SK-N-SH treated with all-trans-retinoic acid at 6 μM for 48 hours (cell line): ENCODE results near the gene GNG5.

Experiments
- ARNTL ChIP-seq: fragments of 450-650 bp; formaldehyde crosslinking; IDR thresholded peaks from 2 replicates; pipeline ENCODE4 v1.5.0; 2020; ENCODE audit warnings: low read depth, mild to moderate bottlenecking, moderate library complexity, borderline replicate concordance
- BACH2 ChIP-seq: fragments of 250-450 bp; sonication (Bioruptor Pico); IDR thresholded peaks from 2 replicates; pipeline ENCODE4 v1.9.0; 2021; ENCODE audit warnings: mild to moderate bottlenecking, borderline replicate concordance
- RARB ChIP-seq: fragments of 250-450 bp; sonication (Bioruptor Pico); IDR thresholded peaks from 2 replicates; pipeline ENCODE4 v1.8.0; 2021; ENCODE audit warnings: mild to moderate bottlenecking, moderate library complexity
- ZC3H10 ChIP-seq: fragments of 250-450 bp; sonication (Bioruptor Pico); IDR thresholded peaks from 2 replicates; pipeline ENCODE4 v1.5.1; 2021; ENCODE audit warnings: mild to moderate bottlenecking, moderate library complexity
- ZFP30 ChIP-seq: fragments of 450-650 bp; formaldehyde crosslinking; IDR thresholded peaks from 2 replicates; pipeline ENCODE4 v1.5.0; 2022; ENCODE audit warnings: mild to moderate bottlenecking, moderate library complexity
- ZNF565 ChIP-seq: fragments of 450-650 bp; formaldehyde crosslinking; conservative IDR thresholded peaks from 2 replicates; pipeline ENCODE4 v1.5.0; 2020; ENCODE audit warnings: low read depth, mild to moderate bottlenecking, moderate library complexity
- ZNF70 ChIP-seq: fragments of 450-650 bp; formaldehyde crosslinking; IDR thresholded peaks from 2 replicates; pipeline ENCODE4 v1.5.0; 2020; ENCODE audit warnings: mild to moderate bottlenecking, moderate library complexity
- ZNF8 ChIP-seq: fragments of 450-650 bp; formaldehyde crosslinking; IDR thresholded peaks from 2 replicates; pipeline ENCODE4 v1.5.0; 2020; ENCODE audit warnings: mild to moderate bottlenecking, moderate library complexity
- TF ChIP-seq, protein P1 (sequence below): fragments of 250-450 bp; sonication (Bioruptor Pico); IDR thresholded peaks from 2 replicates; pipeline ENCODE4 v1.8.0; 2020; ENCODE audit warnings: mild to moderate bottlenecking, moderate library complexity, borderline replicate concordance
- TF ChIP-seq, protein P2 (sequence below): fragments of 250-450 bp; sonication (Bioruptor Pico); IDR thresholded peaks from 2 replicates; pipeline ENCODE4 v1.8.0; 2021; ENCODE audit warnings: low read depth, mild to moderate bottlenecking, moderate library complexity, borderline replicate concordance
- TF ChIP-seq, protein P3 (sequence below): fragments of 250-450 bp; sonication (Bioruptor Pico); IDR thresholded peaks from 2 replicates; pipeline ENCODE4 v1.5.1; 2021; ENCODE audit warnings: mild to moderate bottlenecking, moderate library complexity
- TF ChIP-seq, protein P4 (sequence below): fragments of 250-450 bp; sonication (Bioruptor Pico); IDR thresholded peaks from 2 replicates; pipeline ENCODE4 v1.5.0; 2020; ENCODE audit warnings: mild to moderate bottlenecking, moderate library complexity

- TF ChIP-seq ZFP30 (no peak), ZNF8 (CRISPR knock-in tag) (no peak), ARNTL (no peak), BACH2 (CRISPR knock-in tag) (no peak), ZC3H10 (CRISPR knock-in tag) (no peak), ZNF565 (CRISPR knock-in tag) (no peak), RARB (CRISPR knock-in tag) (no peak), ZNF70 (CRISPR knock-in tag) (no peak)
- TF ChIP-seq, protein P1, sequence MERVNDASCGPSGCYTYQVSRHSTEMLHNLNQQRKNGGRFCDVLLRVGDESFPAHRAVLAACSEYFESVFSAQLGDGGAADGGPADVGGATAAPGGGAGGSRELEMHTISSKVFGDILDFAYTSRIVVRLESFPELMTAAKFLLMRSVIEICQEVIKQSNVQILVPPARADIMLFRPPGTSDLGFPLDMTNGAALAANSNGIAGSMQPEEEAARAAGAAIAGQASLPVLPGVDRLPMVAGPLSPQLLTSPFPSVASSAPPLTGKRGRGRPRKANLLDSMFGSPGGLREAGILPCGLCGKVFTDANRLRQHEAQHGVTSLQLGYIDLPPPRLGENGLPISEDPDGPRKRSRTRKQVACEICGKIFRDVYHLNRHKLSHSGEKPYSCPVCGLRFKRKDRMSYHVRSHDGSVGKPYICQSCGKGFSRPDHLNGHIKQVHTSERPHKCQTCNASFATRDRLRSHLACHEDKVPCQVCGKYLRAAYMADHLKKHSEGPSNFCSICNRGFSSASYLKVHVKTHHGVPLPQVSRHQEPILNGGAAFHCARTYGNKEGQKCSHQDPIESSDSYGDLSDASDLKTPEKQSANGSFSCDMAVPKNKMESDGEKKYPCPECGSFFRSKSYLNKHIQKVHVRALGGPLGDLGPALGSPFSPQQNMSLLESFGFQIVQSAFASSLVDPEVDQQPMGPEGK (CRISPR knock-in tag): no peak
- TF ChIP-seq, protein P2, sequence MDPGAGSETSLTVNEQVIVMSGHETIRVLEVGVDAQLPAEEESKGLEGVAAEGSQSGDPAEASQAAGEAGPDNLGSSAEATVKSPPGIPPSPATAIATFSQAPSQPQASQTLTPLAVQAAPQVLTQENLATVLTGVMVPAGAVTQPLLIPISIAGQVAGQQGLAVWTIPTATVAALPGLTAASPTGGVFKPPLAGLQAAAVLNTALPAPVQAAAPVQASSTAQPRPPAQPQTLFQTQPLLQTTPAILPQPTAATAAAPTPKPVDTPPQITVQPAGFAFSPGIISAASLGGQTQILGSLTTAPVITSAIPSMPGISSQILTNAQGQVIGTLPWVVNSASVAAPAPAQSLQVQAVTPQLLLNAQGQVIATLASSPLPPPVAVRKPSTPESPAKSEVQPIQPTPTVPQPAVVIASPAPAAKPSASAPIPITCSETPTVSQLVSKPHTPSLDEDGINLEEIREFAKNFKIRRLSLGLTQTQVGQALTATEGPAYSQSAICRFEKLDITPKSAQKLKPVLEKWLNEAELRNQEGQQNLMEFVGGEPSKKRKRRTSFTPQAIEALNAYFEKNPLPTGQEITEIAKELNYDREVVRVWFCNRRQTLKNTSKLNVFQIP: no peak
- TF ChIP-seq, protein P3, sequence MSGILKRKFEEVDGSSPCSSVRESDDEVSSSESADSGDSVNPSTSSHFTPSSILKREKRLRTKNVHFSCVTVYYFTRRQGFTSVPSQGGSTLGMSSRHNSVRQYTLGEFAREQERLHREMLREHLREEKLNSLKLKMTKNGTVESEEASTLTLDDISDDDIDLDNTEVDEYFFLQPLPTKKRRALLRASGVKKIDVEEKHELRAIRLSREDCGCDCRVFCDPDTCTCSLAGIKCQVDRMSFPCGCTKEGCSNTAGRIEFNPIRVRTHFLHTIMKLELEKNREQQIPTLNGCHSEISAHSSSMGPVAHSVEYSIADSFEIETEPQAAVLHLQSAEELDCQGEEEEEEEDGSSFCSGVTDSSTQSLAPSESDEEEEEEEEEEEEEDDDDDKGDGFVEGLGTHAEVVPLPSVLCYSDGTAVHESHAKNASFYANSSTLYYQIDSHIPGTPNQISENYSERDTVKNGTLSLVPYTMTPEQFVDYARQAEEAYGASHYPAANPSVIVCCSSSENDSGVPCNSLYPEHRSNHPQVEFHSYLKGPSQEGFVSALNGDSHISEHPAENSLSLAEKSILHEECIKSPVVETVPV (CRISPR knock-in tag): no peak
- TF ChIP-seq, protein P4, sequence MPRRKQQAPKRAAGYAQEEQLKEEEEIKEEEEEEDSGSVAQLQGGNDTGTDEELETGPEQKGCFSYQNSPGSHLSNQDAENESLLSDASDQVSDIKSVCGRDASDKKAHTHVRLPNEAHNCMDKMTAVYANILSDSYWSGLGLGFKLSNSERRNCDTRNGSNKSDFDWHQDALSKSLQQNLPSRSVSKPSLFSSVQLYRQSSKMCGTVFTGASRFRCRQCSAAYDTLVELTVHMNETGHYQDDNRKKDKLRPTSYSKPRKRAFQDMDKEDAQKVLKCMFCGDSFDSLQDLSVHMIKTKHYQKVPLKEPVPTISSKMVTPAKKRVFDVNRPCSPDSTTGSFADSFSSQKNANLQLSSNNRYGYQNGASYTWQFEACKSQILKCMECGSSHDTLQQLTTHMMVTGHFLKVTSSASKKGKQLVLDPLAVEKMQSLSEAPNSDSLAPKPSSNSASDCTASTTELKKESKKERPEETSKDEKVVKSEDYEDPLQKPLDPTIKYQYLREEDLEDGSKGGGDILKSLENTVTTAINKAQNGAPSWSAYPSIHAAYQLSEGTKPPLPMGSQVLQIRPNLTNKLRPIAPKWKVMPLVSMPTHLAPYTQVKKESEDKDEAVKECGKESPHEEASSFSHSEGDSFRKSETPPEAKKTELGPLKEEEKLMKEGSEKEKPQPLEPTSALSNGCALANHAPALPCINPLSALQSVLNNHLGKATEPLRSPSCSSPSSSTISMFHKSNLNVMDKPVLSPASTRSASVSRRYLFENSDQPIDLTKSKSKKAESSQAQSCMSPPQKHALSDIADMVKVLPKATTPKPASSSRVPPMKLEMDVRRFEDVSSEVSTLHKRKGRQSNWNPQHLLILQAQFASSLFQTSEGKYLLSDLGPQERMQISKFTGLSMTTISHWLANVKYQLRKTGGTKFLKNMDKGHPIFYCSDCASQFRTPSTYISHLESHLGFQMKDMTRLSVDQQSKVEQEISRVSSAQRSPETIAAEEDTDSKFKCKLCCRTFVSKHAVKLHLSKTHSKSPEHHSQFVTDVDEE (CRISPR knock-in tag): no peak
These were observed 18.3 kb downstream of the GNG5 start for GRCh38 chr1:84488107-84488506.
